Tibial artery (tissue), 4 donors: ENCODE measurements around the gene CDH5.

Experiments
- DNase-seq, 2 donors: peaks; one replicate each; pipeline ENCODE4 v3.0.0-alpha.2; 2019
- H3K27ac ChIP-seq, 2 donors: fragments of 200-600 bp; sonication (generic) in 1 of 2; 1 replicate in 1 of 2; 2 replicates in 1 of 2; pipeline ENCODE4 v1.5.1; 2018 to 2019; ENCODE audit warnings: mild to moderate bottlenecking in 1 of 2
- H3K27me3 ChIP-seq, 2 donors: fragments of 200-600 bp; sonication (generic) in 1 of 2; one replicate each; pipeline versions ENCODE4 v1.5.1 to v1.6.0; 2016 to 2019
- H3K36me3 ChIP-seq, 3 donors: fragments of 200-600 bp; sonication (generic) in 2 of 3; one replicate each; pipeline ENCODE4 v1.5.1; 2016 to 2019; ENCODE audit warnings: mild to moderate bottlenecking in 2 of 3
- H3K4me1 ChIP-seq, 4 donors: fragments of 200-600 bp; sonication (generic) in 2 of 4; 1 replicate in 3 of 4; 2 replicates in 1 of 4; pipeline ENCODE4 v1.5.1; 2016 to 2019
- H3K4me3 ChIP-seq, 2 donors: fragments of 200-600 bp; sonication (generic) in 1 of 2; 1 replicate in 1 of 2; 2 replicates in 1 of 2; pipeline ENCODE4 v1.5.1; 2018 to 2019; ENCODE audit warnings: mild to moderate bottlenecking in 2 of 2
- H3K9me3 ChIP-seq, 3 donors: fragments of 200-600 bp; sonication (generic) in 1 of 3; one replicate each; pipeline ENCODE4 v1.5.1; 2016 to 2019
- intact Hi-C: fragments of 100-400 bp; cut with DNase I; formaldehyde crosslinking; loops from one replicate; pipeline ENCODE4 v1.15.0; 2023; ENCODE audit warnings: low total_unique reads
- TF ChIP-seq, protein P1 (sequence below), 2 experiments: fragments of 200-600 bp in 1 of 2; fragments of 450-650 bp in 1 of 2; IDR thresholded peaks; one replicate each; pipeline ENCODE4 v1.5.1; 2017 to 2019; ENCODE audit warnings: antibody characterized with exemption in 2 of 2, mild to moderate bottlenecking in 1 of 2, moderate library complexity in 1 of 2

Gene CDH5

GRCh38 chr16:66367968-66368891 is 1.7 kb downstream of the CDH5 start:
- Histone ChIP-seq H3K27ac (peak overlapping the region in 1 of 2 donors; percentile 44), H3K27me3 (peaks cover 0 to 30% of the 10 kb centered on the region in 2 donors), H3K4me1 (peaks cover 0 to 36% (median 4%) of the 10 kb centered on the region in 4 donors), H3K9me3 (no peaks in the 10 kb centered on the region), H3K4me3 (peak overlapping the region; percentile 29 to 39), H3K36me3 (no peaks in the 10 kb centered on the region)
- intact Hi-C loops, result no loop called here
- TF ChIP-seq, protein P1, sequence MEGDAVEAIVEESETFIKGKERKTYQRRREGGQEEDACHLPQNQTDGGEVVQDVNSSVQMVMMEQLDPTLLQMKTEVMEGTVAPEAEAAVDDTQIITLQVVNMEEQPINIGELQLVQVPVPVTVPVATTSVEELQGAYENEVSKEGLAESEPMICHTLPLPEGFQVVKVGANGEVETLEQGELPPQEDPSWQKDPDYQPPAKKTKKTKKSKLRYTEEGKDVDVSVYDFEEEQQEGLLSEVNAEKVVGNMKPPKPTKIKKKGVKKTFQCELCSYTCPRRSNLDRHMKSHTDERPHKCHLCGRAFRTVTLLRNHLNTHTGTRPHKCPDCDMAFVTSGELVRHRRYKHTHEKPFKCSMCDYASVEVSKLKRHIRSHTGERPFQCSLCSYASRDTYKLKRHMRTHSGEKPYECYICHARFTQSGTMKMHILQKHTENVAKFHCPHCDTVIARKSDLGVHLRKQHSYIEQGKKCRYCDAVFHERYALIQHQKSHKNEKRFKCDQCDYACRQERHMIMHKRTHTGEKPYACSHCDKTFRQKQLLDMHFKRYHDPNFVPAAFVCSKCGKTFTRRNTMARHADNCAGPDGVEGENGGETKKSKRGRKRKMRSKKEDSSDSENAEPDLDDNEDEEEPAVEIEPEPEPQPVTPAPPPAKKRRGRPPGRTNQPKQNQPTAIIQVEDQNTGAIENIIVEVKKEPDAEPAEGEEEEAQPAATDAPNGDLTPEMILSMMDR (IDR thresholded peaks at IDR 0.05), result no peak
- no peak for DNase-seq

DNA sequence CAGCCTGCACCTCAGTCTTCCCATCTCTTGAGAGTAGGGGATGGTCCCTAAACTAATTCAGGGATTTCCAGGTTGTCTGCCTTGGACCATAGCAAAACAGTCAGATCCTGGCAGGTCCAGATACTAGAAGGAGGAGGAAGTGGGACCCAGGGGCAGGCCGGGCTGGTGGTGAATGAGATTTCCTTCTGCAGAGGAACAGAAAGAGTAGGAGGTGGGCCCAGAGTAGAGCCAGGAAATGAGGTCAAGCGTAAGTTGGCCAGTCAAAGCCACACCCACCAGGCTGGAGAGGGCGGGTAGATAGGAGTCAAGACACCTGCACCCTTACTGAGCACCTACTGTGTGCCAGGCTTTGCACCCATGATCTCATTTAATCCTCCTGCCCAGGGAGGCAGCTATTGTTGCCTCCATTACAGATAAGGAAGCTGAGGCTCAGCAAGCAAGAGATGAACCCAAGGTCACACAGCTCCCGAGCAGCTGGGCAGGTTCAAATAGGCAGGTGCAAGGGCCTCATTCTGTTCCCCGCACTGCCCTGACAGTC is 2.6 kb downstream of the CDH5 start:
- H3K36me3 ChIP-seq, result no peaks in the 10 kb centered on the region
- no peak overlapping the region for H3K4me3 ChIP-seq
- no peak overlapping the region for H3K27ac ChIP-seq
- TF ChIP-seq, protein P1 (IDR thresholded peaks at IDR 0.05), result no peak
- intact Hi-C loops, result no loop called here
- H3K27me3 ChIP-seq, result peaks cover 0 to 22% of the 10 kb centered on the region in 2 donors
- no peak for DNase-seq
- peaks cover 0 to 31% (median 3%) of the 10 kb centered on the region in 4 donors for H3K4me1 ChIP-seq
- no peaks in the 10 kb centered on the region for H3K9me3 ChIP-seq

- H3K36me3 ChIP-seq, result no peaks in the 10 kb centered on the region
- H3K9me3 ChIP-seq, result no peaks in the 10 kb centered on the region
- DNase-seq, result peak; percentile 17 to 57
- TF ChIP-seq, protein P1 (IDR thresholded peaks at IDR 0.05), result no peak
- intact Hi-C loops, result no loop called here
- H3K27ac ChIP-seq, result no peak overlapping the region
- no peak overlapping the region for H3K4me3 ChIP-seq
- peaks cover 0 to 15% (median 0%) of the 10 kb centered on the region in 4 donors for H3K4me1 ChIP-seq
- peaks cover 0 to 5% of the 10 kb centered on the region in 2 donors for H3K27me3 ChIP-seq
These were observed 4.5 kb downstream of the CDH5 start for GRCh38 chr16:66370786-66371684.

DNA sequence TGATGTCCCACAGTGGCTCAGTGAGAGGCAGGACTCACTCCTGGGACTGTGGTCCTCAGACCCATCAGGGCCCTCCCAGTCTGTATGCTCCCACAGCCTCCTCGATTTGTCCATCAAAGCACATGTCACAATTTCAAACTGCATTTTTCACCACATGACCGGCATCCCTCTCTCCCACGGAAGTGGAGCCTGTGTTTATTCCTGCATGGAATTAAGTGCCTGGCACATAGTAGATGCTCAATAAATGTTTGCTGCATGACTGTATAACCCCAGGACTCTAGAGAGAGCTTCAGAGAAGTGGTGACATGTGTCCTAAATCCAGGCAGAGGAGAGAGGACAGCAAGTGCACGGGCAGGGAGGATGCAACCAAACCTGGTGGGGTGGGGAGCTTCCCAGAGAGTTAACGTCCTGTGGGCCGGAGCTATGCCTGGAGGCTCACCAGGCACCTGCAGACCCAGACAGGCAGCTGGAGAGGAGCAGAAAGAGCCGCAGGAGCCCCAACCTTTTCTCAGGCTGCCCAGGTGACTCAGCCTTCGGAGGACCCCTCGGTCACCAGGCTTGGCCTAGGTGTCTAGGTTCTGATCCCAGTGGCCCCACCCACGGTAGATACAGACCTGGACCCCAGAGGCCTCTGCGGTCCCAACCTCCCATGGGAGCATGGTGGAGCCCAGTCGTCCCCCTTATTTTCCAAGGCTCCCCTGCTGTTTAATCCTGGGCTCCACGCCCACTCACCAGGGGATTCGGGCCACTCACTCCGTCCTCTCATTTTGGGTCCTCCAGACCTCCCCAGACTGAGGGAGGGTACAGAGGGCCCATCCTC is 5.8 kb downstream of the CDH5 start:
- Histone ChIP-seq H3K27me3 (no peaks in the 10 kb centered on the region), H3K27ac (no peak overlapping the region), H3K36me3 (no peaks in the 10 kb centered on the region), H3K4me3 (no peak overlapping the region), H3K9me3 (no peaks in the 10 kb centered on the region), H3K4me1 (peaks cover 0 to 3% (median 0%) of the 10 kb centered on the region in 4 donors)
- TF ChIP-seq, protein P1 (IDR thresholded peaks at IDR 0.05), result no peak
- DNase-seq, result peak; percentile 17 to 59
- intact Hi-C loops, result no loop called here

- no peak overlapping the region for H3K4me3 ChIP-seq
- no peaks in the 10 kb centered on the region for H3K36me3 ChIP-seq
- intact Hi-C loops, result no loop called here
- TF ChIP-seq, protein P1 (IDR thresholded peaks at IDR 0.05), result no peak
- no peak for DNase-seq
- no peak overlapping the region for H3K27ac ChIP-seq
- peaks cover 0 to 3% of the 10 kb centered on the region in 2 donors for H3K27me3 ChIP-seq
- peaks cover 0 to 3% (median 0%) of the 10 kb centered on the region in 4 donors for H3K4me1 ChIP-seq
- H3K9me3 ChIP-seq, result no peaks in the 10 kb centered on the region
These were observed 6.3 kb downstream of the CDH5 start for GRCh38 chr16:66372898-66373155.
